Heart left ventricle (tissue), 13 donors: Measurements from ENCODE around the gene CEP70.

Experiments used
- POLR2A ChIP-seq, 2 donors: fragments of 450-650 bp; IDR thresholded peaks; one replicate each; pipeline ENCODE4 v1.6.1; 2017; ENCODE audit warnings: antibody characterized with exemption in 2 of 2, mild to moderate bottlenecking in 2 of 2, moderate library complexity in 2 of 2
- TF ChIP-seq, protein P1 (sequence below), 12 donors: fragments of 200-600 bp; sonication (generic) in 4 of 12; IDR thresholded peaks; one replicate each; pipeline versions ENCODE4 v1.5.0 to v1.8.0; 2018 to 2022; ENCODE audit warnings: antibody characterized with exemption in 12 of 12, mild to moderate bottlenecking in 5 of 12
- donor health status: ischemic (EF 13 %, LVEDD 7.1; RV severe dilation, severe dysfunction).
- donor health status: DM: no; HTN: yes; CAD: no.
- donor health status: DM: no; HTN: no; CAD: no.
- donor health status: ischemic (EF 25% LVEDD 6.9; RV normal size, moderate dysfunction).
- donor health status: ischemic (EF 25% LVEDD 5.7; RV mildly dilated, moderate dysfunction).
- donor health status: ischemic (EF 35%, LVEDD 5.7; RV mildly dilated, moderate dysfunction).
- donor health status: nonischemic (EF 11% LVEDD 7.7; RV severe dilation, severe dysfunction).
- donor health status: DM: yes; HTN: yes; CAD: no.
- donor health status: PGD.
- donor health status: ischemic (EF 29% LVEDD 5.4; RV normal size, mild dysfunction).
- donor health status: nonischemic (EF 23%, LVEDD 6.1; RV moderate dilation, normal function).

DNA sequence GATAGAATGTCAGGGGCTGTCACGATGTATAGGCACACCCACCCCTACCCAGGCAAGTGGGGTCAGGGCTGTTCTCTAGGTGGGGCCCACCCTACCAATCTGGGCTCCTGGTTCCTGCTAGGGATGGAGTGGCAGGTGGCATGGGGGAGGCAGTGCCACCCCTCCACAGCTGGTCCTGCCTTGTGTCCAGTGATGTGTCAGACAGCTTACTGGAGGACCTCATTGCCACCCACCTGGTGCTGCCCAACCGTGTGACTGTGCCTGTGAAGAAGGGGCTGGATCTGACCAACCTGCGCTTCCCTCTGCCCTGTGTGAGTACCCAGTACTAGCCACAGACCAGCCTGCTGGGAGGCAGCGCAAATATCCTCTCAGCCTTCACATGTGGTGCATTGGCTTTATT, 132.2 kb downstream of the CEP70 start:
- TF ChIP-seq POLR2A (IDR thresholded peaks at IDR 0.05), result no peak
- TF ChIP-seq, protein P1, sequence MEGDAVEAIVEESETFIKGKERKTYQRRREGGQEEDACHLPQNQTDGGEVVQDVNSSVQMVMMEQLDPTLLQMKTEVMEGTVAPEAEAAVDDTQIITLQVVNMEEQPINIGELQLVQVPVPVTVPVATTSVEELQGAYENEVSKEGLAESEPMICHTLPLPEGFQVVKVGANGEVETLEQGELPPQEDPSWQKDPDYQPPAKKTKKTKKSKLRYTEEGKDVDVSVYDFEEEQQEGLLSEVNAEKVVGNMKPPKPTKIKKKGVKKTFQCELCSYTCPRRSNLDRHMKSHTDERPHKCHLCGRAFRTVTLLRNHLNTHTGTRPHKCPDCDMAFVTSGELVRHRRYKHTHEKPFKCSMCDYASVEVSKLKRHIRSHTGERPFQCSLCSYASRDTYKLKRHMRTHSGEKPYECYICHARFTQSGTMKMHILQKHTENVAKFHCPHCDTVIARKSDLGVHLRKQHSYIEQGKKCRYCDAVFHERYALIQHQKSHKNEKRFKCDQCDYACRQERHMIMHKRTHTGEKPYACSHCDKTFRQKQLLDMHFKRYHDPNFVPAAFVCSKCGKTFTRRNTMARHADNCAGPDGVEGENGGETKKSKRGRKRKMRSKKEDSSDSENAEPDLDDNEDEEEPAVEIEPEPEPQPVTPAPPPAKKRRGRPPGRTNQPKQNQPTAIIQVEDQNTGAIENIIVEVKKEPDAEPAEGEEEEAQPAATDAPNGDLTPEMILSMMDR (IDR thresholded peaks at IDR 0.05), result no peak
